ENCODE data around the gene LY6G6D.

Gene LY6G6D

DNA sequence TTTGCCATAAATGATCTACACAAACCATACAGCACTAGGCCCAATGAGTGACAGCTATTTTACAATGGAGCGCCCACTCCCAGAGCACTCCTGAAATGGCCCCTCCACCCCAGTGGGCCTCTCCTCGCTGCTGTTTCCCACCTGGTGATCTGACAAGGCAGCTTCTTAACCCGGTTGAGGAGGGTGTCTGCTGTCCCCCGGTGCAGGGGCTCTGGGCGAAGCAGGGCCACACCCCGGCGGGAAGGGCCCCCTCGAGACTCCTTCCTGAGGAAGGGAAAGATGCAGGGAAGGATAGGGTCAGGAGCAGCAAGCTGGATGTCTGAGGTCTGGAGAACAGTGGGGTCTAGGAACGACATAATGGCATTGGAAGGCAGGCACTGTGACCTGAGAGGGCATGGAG is 22.3 kb upstream of the LY6G6D start:
- no peak for DNase-seq (ENCODE audit: low read depth)
- TF ChIP-seq, protein P1, sequence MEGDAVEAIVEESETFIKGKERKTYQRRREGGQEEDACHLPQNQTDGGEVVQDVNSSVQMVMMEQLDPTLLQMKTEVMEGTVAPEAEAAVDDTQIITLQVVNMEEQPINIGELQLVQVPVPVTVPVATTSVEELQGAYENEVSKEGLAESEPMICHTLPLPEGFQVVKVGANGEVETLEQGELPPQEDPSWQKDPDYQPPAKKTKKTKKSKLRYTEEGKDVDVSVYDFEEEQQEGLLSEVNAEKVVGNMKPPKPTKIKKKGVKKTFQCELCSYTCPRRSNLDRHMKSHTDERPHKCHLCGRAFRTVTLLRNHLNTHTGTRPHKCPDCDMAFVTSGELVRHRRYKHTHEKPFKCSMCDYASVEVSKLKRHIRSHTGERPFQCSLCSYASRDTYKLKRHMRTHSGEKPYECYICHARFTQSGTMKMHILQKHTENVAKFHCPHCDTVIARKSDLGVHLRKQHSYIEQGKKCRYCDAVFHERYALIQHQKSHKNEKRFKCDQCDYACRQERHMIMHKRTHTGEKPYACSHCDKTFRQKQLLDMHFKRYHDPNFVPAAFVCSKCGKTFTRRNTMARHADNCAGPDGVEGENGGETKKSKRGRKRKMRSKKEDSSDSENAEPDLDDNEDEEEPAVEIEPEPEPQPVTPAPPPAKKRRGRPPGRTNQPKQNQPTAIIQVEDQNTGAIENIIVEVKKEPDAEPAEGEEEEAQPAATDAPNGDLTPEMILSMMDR (IDR thresholded peaks at IDR 0.05; ENCODE audit: low read depth, low read length, missing control alignments): no peak
- H3K4me3 ChIP-seq (ENCODE audit: low read depth, low read length): no peak overlapping the region

- DNase-seq (ENCODE audit: low read depth): no peak
- TF ChIP-seq, protein P1 (IDR thresholded peaks at IDR 0.05; ENCODE audit: low read depth, low read length, missing control alignments): no peak
- H3K4me3 ChIP-seq (ENCODE audit: low read depth, low read length): no peak overlapping the region
Observed at GRCh38 chr6:31693535-31693934, 21.6 kb upstream of the LY6G6D start.

DNA sequence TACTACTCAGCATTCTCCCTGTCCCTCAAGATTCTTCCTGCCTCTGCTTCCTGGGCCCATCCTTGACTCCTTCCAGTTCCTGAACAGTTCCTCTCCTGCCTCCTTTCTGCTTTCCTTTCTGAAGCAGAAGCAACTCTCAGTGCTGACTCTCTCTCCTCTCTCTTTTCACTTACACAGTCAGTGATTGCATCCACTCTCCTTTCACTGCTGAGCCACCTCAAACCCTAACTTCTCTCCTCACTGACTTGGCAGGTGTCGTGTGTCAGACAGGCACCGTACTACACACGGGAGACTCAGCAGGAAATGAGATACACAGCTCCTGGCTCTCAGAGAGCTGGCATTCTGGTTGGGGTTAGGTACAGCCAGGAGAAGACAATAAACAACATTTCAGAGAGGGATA is 17.6 kb upstream of the LY6G6D start:
- no peak for DNase-seq (ENCODE audit: low read depth)
- no peak overlapping the region for H3K4me3 ChIP-seq (ENCODE audit: low read depth, low read length)
- TF ChIP-seq, protein P1 (IDR thresholded peaks at IDR 0.05; ENCODE audit: low read depth, low read length, missing control alignments): no peak

DNA sequence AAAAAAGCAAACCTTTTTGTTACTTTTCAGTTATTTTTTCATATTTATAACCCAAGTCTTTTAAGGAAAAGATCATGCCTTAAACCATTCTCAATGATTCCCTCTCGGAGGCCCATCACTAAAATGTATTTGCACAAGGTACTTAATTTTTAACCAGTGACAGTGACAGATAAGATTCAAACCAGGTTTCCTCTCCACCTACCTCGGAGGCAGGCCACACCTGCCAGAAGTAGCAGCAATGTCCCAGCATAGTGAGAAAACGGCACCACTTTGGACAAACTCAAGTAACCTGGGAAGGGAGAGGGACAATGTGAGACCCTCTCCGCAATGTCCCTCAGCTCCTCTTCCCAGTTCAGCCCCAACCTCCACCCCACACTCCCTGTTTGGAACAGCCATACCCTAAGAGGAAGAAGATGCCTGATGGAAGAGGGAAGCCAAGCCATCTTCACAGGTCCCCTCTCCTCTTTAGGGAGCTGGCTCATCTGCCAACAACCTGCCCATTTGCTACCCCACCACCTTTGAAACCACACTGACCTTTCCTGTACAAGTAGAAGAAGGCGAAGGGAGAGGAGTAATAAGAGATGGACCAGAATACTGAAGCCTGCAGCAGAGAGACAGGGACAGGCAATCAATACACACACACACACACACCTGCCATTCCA is 14.3 kb upstream of the LY6G6D start:
- DNase-seq (ENCODE audit: low read depth): no peak
- no peak overlapping the region for H3K4me3 ChIP-seq (ENCODE audit: low read depth, low read length)
- TF ChIP-seq, protein P1 (IDR thresholded peaks at IDR 0.05; ENCODE audit: low read depth, low read length, missing control alignments): no peak

GRCh38 chr6:31701666-31702404 is 13.3 kb upstream of the LY6G6D start:
- DNase-seq (ENCODE audit: low read depth): no peak
- TF ChIP-seq, protein P1 (IDR thresholded peaks at IDR 0.05; ENCODE audit: low read depth, low read length, missing control alignments): no peak
- peak overlapping the region; percentile 90 for H3K4me3 ChIP-seq (ENCODE audit: low read depth, low read length)

DNA sequence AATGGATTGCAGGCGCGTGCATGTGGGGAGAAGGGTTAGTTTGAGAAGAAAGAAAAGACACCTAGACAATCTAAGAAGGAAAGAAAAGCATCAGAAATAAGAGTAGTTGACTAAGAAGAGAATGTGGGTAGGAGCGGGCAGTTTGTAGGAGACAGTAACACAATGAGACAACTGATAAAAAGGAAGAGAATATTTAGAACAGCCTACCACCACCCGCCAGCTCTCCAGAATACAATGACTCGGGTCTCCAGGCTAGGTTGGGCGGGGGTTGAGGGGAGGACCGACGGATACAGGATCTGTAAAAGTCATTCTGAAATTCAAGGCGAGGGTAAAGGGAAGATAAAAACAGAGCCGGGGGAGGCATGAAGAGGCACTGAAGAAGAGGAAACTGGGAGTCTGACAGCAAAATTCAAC is 12.7 kb upstream of the LY6G6D start:
- H3K4me3 ChIP-seq (ENCODE audit: low read depth, low read length): peak overlapping the region; percentile 90
- no peak for DNase-seq (ENCODE audit: low read depth)
- TF ChIP-seq, protein P1 (IDR thresholded peaks at IDR 0.05; ENCODE audit: low read depth, low read length, missing control alignments): no peak

All from GM12864 (cell line).